H1 (cell line): ENCODE data around the gene SLC7A11. TPM values are rescaled to one million over a fixed set of nuclear protein-coding genes. Genes with fewer than 3 reads are reported as not detected.

Experiments used
- CTCF ChIA-PET: fragments of 300-600 bp; sonication (Branson Sonifier 250); formaldehyde crosslinking; loops from one replicate; lab custom pipeline; 2021; ENCODE audit not compliant: partially characterized antibody; lab: Charles Lee
- POLR2A ChIA-PET: fragments of 300-600 bp; sonication (Branson Sonifier 250); formaldehyde crosslinking; loops from one replicate; lab custom pipeline; 2021; ENCODE audit warnings: inconsistent platforms; ENCODE audit not compliant: partially characterized antibody; lab: Charles Lee
- DNase-seq, 2 experiments: peaks; one replicate each; pipeline versions ENCODE4 v3.0.0 to v3.0.0-alpha.2; 2010 to 2022; ENCODE audit warnings: low spot score in 2 of 2, low read depth in 1 of 2, mixed read lengths in 1 of 2
- FAIRE-seq: peaks from 2 replicates; lab custom pipeline; 2011; peaks lifted over from hg19 to GRCh38; lab: Jason Lieb, UNC
- H2AFZ ChIP-seq: 2 replicates; pipeline ENCODE4 v1.8.1; 2012; ENCODE audit warnings: low read length, inconsistent platforms
- H2AK5ac ChIP-seq: 2 replicates; pipeline ENCODE4 v1.6.1; 2013; ENCODE audit warnings: low read depth, low read length
- H2BK120ac ChIP-seq: replicated peaks from 2 replicates; pipeline ENCODE3; 2013; ENCODE audit warnings: low read depth, low read length, inconsistent platforms
- H2BK12ac ChIP-seq: 2 replicates; pipeline ENCODE4 v1.6.1; 2013; ENCODE audit warnings: low read depth, low read length
- H2BK15ac ChIP-seq: 2 replicates; pipeline ENCODE4 v1.6.1; 2013; ENCODE audit warnings: low read length
- H2BK20ac ChIP-seq: 2 replicates; pipeline ENCODE4 v1.6.1; 2013; ENCODE audit warnings: low read length
- H2BK5ac ChIP-seq: 2 replicates; pipeline ENCODE4 v1.6.1; 2013; ENCODE audit warnings: low read depth, low read length
- H3K14ac ChIP-seq: 2 replicates; pipeline ENCODE4 v1.6.1; 2013; ENCODE audit warnings: inconsistent platforms; ENCODE audit not compliant: insufficient read length
- H3K18ac ChIP-seq: 2 replicates; pipeline ENCODE4 v1.6.1; 2013; ENCODE audit warnings: low read length; ENCODE audit errors: extremely low read depth
- H3K23ac ChIP-seq: 2 replicates; pipeline ENCODE4 v1.6.1; 2013; ENCODE audit warnings: inconsistent platforms; ENCODE audit not compliant: insufficient read length
- H3K23me2 ChIP-seq: 2 replicates; pipeline ENCODE4 v1.6.1; 2013; ENCODE audit warnings: low read depth, low read length
- H3K27ac ChIP-seq: 2 replicates; pipeline ENCODE4 v1.6.1; 2011; ENCODE audit warnings: low read depth, low read length, inconsistent platforms
- H3K27me3 ChIP-seq, 4 experiments: replicated peaks in 1 of 4; 1 replicate in 1 of 4; 2 replicates in 3 of 4; pipeline versions ENCODE4 v1.6.1 to v1.8.1; 2011 to 2013; ENCODE audit warnings: low read length in 3 of 4, mild to moderate bottlenecking in 3 of 4, inconsistent platforms in 2 of 4, mixed read lengths in 2 of 4, moderate library complexity in 1 of 4; ENCODE audit not compliant: control insufficient read depth in 3 of 4, insufficient read depth in 3 of 4; ENCODE audit errors: extremely low read depth in 1 of 4
- H3K36me3 ChIP-seq, 4 experiments: 2 replicates each; pipeline versions ENCODE4 v1.6.1 to v1.8.1; 2011 to 2013; ENCODE audit warnings: mild to moderate bottlenecking in 4 of 4, low read length in 3 of 4, moderate library complexity in 2 of 4, control low read depth in 1 of 4, inconsistent platforms in 1 of 4; ENCODE audit not compliant: insufficient read depth in 4 of 4, control insufficient read depth in 2 of 4
- H3K4ac ChIP-seq: replicated peaks from 2 replicates; pipeline ENCODE3; 2013; ENCODE audit warnings: low read length, low read depth, mixed read lengths, inconsistent platforms; ENCODE audit not compliant: insufficient read length
- H3K4me1 ChIP-seq, 4 experiments: replicated peaks in 1 of 4; 1 replicate in 1 of 4; 2 replicates in 3 of 4; pipeline versions ENCODE4 v1.6.1 to v1.8.1; 2011 to 2013; ENCODE audit warnings: low read length in 3 of 4, inconsistent platforms in 2 of 4, mixed read lengths in 1 of 4; ENCODE audit not compliant: insufficient read depth in 4 of 4, control insufficient read depth in 3 of 4
- H3K4me2 ChIP-seq, 2 experiments: 2 replicates each; pipeline versions ENCODE4 v1.6.1 to v1.8.1; 2011 to 2013; ENCODE audit warnings: low read depth in 2 of 2, low read length in 2 of 2, control low read depth in 1 of 2, inconsistent platforms in 1 of 2, mild to moderate bottlenecking in 1 of 2; ENCODE audit not compliant: insufficient read depth in 1 of 2
- H3K4me3 ChIP-seq, 4 experiments: fragments of 200-600, 300-600 bp in 1 of 4; sonication (generic), shearing (Covaris generic), sonication (Bioruptor Twin) in 1 of 4; 2 replicates each; pipeline versions ENCODE4 v1.5.1 to v1.8.1; 2011 to 2016; ENCODE audit warnings: low read length in 4 of 4, low read depth in 3 of 4, control low read depth in 2 of 4, inconsistent platforms in 2 of 4, mild to moderate bottlenecking in 2 of 4, mixed read lengths in 1 of 4, moderate library complexity in 1 of 4; ENCODE audit not compliant: insufficient read depth in 2 of 4; ENCODE audit errors: extremely low read depth in 1 of 4
- H3K56ac ChIP-seq: replicated peaks from 2 replicates; pipeline ENCODE3; 2013; ENCODE audit warnings: low read depth, mild to moderate bottlenecking, mixed read lengths, low read length, inconsistent platforms; ENCODE audit not compliant: insufficient read length
- H3K79me1 ChIP-seq: 2 replicates; pipeline ENCODE4 v1.6.1; 2013; ENCODE audit warnings: low read depth, low read length, control low read depth
- H3K79me2 ChIP-seq, 2 experiments: 2 replicates each; pipeline versions ENCODE4 v1.6.1 to v1.8.1; 2012 to 2013; ENCODE audit warnings: low read length in 2 of 2, mild to moderate bottlenecking in 2 of 2, inconsistent platforms in 1 of 2; ENCODE audit not compliant: insufficient read depth in 2 of 2, control insufficient read depth in 1 of 2
- H3K9ac ChIP-seq, 4 experiments: replicated peaks in 1 of 4; 1 replicate in 1 of 4; 2 replicates in 3 of 4; pipeline versions ENCODE4 v1.6.1 to v1.8.1; 2011 to 2013; ENCODE audit warnings: low read depth in 3 of 4, low read length in 3 of 4, control low read depth in 2 of 4, mild to moderate bottlenecking in 2 of 4, moderate library complexity in 2 of 4, inconsistent platforms in 1 of 4; ENCODE audit errors: extremely low read depth in 1 of 4
- H3K9me3 ChIP-seq, 2 experiments: 2 replicates each; pipeline versions ENCODE4 v1.6.1 to v1.8.1; 2012 to 2013; ENCODE audit warnings: mild to moderate bottlenecking in 2 of 2, moderate library complexity in 2 of 2, control low read depth in 1 of 2, inconsistent platforms in 1 of 2, low read depth in 1 of 2, low read length in 1 of 2, mixed read lengths in 1 of 2; ENCODE audit not compliant: insufficient read depth in 2 of 2
- H4K20me1 ChIP-seq, 2 experiments: replicated peaks in 1 of 2; 2 replicates each; pipeline versions ENCODE3 to v1.8.1; 2011 to 2013; ENCODE audit warnings: inconsistent platforms in 2 of 2, low read length in 2 of 2, mild to moderate bottlenecking in 1 of 2; ENCODE audit not compliant: insufficient read depth in 2 of 2, control insufficient read depth in 1 of 2
- H4K5ac ChIP-seq: 2 replicates; pipeline ENCODE4 v1.6.1; 2013; ENCODE audit warnings: low read length, low read depth, mixed read lengths, inconsistent platforms; ENCODE audit not compliant: insufficient read length
- H4K8ac ChIP-seq: 2 replicates; pipeline ENCODE4 v1.8.0; 2013; ENCODE audit warnings: mild to moderate bottlenecking, moderate library complexity, low read length, inconsistent platforms; ENCODE audit not compliant: insufficient read depth; ENCODE audit errors: extremely low read depth
- H4K91ac ChIP-seq: replicated peaks from 2 replicates; pipeline ENCODE3; 2013; ENCODE audit warnings: low read length, mixed read lengths, inconsistent platforms; ENCODE audit not compliant: insufficient read length
- ATF2 ChIP-seq: IDR thresholded peaks from 2 replicates; pipeline ENCODE4 v1.6.1; 2012; ENCODE audit warnings: low read length, inconsistent platforms
- CBX5 ChIP-seq: fragments of 300-800, 300-1000 bp; sonication (generic); IDR thresholded peaks from 2 replicates; pipeline ENCODE4 v1.7.1; 2016; ENCODE audit warnings: antibody characterized with exemption, low read length, low read depth
- WGBS, 2 experiments: shearing (Covaris generic) in 1 of 2; methylation state at CpG; one replicate each; pipeline versions ENCODE4 v1.1.6 to v1.1.7; 2013 to 2015; ENCODE audit warnings: low lambda C conversion rate in 2 of 2, mixed read lengths in 2 of 2, inconsistent platforms in 1 of 2, low coverage in 1 of 2, missing lambda C conversion rate in 1 of 2; ENCODE audit not compliant: insufficient replicate concordance in 2 of 2, insufficient coverage in 1 of 2, insufficient read length in 1 of 2; ENCODE audit errors: extremely low coverage in 1 of 2, missing lambda C conversion rate in 1 of 2; 5-methylcytosine and 5-hydroxymethylcytosine counted together
- polyA plus RNA-seq, 7 experiments: library from polyadenylated mRNA; depleted of rRNA in 3 of 7; stranded (reverse) in 5 of 7; unstranded in 2 of 7; fragments of >200 nt in 5 of 7; fragments of 200-250 nt in 2 of 7; gene quantifications; 1 replicate in 5 of 7; 2 replicates in 1 of 7; 4 replicates in 1 of 7; pipeline versions ENCODE4 v1.2.1 to v1.2.3, GENCODE V29; 2011 to 2013; ENCODE audit warnings: missing spikeins in 2 of 7, mixed read lengths in 2 of 7
- total RNA-seq: library from RNA; stranded (reverse); fragmentation: NEBNext Ultra II Directional; extraction: Animal tissue kit (Norgen Biotek cat#: 25700); gene quantifications from 2 replicates; pipeline ENCODE4 v1.2.1, GENCODE V29; 2021

Gene SLC7A11
- total and polyA plus RNA-seq, 2 of the 8 experiments (the other 6 are each of a cell fraction or from before 2014, with no cell fraction given), result 6.6 to 17.0 TPM

- no peak overlapping the region for H3K9ac ChIP-seq
- no peak overlapping the region for H2AK5ac ChIP-seq
- peaks cover 0 to 14% (median 7%) of the 10 kb centered on the region in 4 experiments; a peak in 5 of 7 replicates for H3K4me1 ChIP-seq
- H4K20me1 ChIP-seq, result peaks cover 0 to under 1% of the 10 kb centered on the region in 2 experiments
- no peak overlapping the region for H2BK120ac ChIP-seq
- ChIA-PET POLR2A (interaction anchor here (1.2 to 1.7 kb wide), 2 partner anchors 15 to 22 kb away, joined by 4 to 9 read pairs; no protein-coding TSS in a partner anchor), CTCF (interaction anchor here (0.9 to 1.1 kb wide), 2 partner anchors 30 to 463 kb away, joined by 3 to 4 read pairs; no protein-coding TSS in a partner anchor)
- no peak overlapping the region for H4K91ac ChIP-seq
- H3K4me2 ChIP-seq, result no peak overlapping the region
- H3K27ac ChIP-seq, result no peak overlapping the region
- H3K14ac ChIP-seq, result no peak overlapping the region
- no peak overlapping the region for H2BK5ac ChIP-seq
- DNase-seq, result no peak
- no peak overlapping the region for H3K56ac ChIP-seq
- H3K27me3 ChIP-seq, result no peaks in the 10 kb centered on the region
- no peak for FAIRE-seq
- H3K9me3 ChIP-seq, result no peaks in the 10 kb centered on the region
- no peak overlapping the region for H4K8ac ChIP-seq
- no peak overlapping the region for H2BK15ac ChIP-seq
- H3K79me1 ChIP-seq, result no peaks in the 10 kb centered on the region; the same call in 1 of the 2 replicates
- 87% methylated on average over 5 of the region's 5 CpGs; no CpG with 5 or more reads in 1 of the 2 experiments for WGBS, 2 experiments
- no peak overlapping the region for H2BK12ac ChIP-seq
- H3K4me3 ChIP-seq, result no peak overlapping the region
- H2AFZ ChIP-seq, result no peak overlapping the region
- H3K23me2 ChIP-seq, result no peaks in the 10 kb centered on the region
- peaks cover 0 to 13% of the 10 kb centered on the region in 2 experiments; a peak in 1 of 4 replicates for H3K79me2 ChIP-seq
- no peak overlapping the region for H3K18ac ChIP-seq
- peaks cover 0 to 71% (median 7%) of the 10 kb centered on the region in 4 experiments; a peak in 4 of 8 replicates for H3K36me3 ChIP-seq
- H2BK20ac ChIP-seq, result no peak overlapping the region
- no peak overlapping the region for H4K5ac ChIP-seq
- no peak overlapping the region for H3K23ac ChIP-seq
- TF ChIP-seq CBX5, result no peak
- TF ChIP-seq ATF2, result no peak
- H3K4ac ChIP-seq, result no peak overlapping the region
Observed at GRCh38 chr4:138217567-138217966, 24.6 kb downstream of the SLC7A11 start.
